ENCODE measurements around the gene ELOVL2.
A peak's percentile ranks its signal among the peaks of the same experiment; 100 is the strongest.
"Not testable (repeated sequence)": the region's sequence is repeated elsewhere in the genome, so short reads cannot be mapped to it uniquely, and the experiment has no call there.

Gene ELOVL2

DNA sequence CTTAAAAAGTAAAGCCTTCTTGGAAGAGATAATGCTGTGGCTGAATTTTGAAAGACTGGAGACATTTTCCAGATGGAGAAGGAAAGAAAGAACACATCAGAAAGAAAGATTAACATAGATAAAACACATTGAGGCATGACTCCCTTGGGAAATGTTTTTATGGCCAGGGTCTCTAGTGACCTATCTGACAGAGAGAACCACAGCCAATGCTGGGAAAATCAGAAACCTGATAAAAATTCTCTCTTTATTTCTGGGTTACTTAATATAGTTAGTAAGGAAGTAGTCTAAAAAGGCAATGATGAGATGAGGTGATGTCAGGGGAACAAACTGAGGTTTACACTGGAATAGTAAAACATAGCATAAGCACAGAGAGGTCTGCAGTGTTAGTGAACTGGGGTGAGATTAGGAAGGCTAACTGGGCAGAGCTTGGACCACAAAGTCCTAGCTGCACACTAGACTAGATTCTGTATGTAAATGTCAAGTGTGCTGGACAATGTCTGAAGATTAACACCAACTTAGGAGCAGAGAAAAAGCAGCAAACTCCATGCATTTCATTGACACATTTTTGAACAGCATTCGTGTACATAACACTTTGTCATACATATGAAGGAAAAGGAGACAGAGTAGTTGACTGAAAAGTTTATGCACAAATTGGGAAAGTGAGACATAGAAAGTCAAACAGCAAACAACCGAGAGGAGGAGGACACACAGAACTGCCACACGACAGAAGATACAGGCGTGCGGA lies 31.0 kb downstream of the ELOVL2 start:
- H3K4me3 ChIP-seq, result no peak overlapping the region
- no peak for TF ChIP-seq POLR2AphosphoS5 (IDR thresholded peaks at IDR 0.05; ENCODE audit: borderline replicate concordance, low read depth, low read length)
- TF ChIP-seq EZH2 (IDR thresholded peaks at IDR 0.05), result no peak
- no peak for TF ChIP-seq FOXP2 (optimal IDR thresholded peaks at IDR 0.05; ENCODE audit: control extremely low read depth, extremely low read length, insufficient read depth)
- DNase-seq (ENCODE audit: low read depth, low spot score), result no peak
- H3K27ac ChIP-seq, result no peak overlapping the region
- peaks cover 1% of the 10 kb centered on the region; the same call in 1 of the 2 replicates for H3K36me3 ChIP-seq (ENCODE audit: insufficient read depth, low read length)
- no peaks in the 10 kb centered on the region for H3K9me3 ChIP-seq (ENCODE audit: low read depth, low read length)
- no peak overlapping the region for H3K9ac ChIP-seq (ENCODE audit: insufficient read length)

GRCh38 chr6:11012295-11012754 lies 31.8 kb downstream of the ELOVL2 start:
- Histone ChIP-seq H3K9me3 (ENCODE audit: low read depth, low read length) (no peaks in the 10 kb centered on the region), H3K27ac (no peak overlapping the region), H3K36me3 (ENCODE audit: insufficient read depth, low read length) (peaks cover 2% of the 10 kb centered on the region; the same call in 1 of the 2 replicates), H3K4me3 (no peak overlapping the region), H3K9ac (ENCODE audit: insufficient read length) (no peak overlapping the region)
- no peak for DNase-seq (ENCODE audit: low read depth, low spot score)
- TF ChIP-seq FOXP2 (optimal IDR thresholded peaks at IDR 0.05; ENCODE audit: control extremely low read depth, extremely low read length, insufficient read depth), result no peak
- TF ChIP-seq EZH2 (IDR thresholded peaks at IDR 0.05), result no peak
- no peak for TF ChIP-seq POLR2AphosphoS5 (IDR thresholded peaks at IDR 0.05; ENCODE audit: borderline replicate concordance, low read depth, low read length)

DNA sequence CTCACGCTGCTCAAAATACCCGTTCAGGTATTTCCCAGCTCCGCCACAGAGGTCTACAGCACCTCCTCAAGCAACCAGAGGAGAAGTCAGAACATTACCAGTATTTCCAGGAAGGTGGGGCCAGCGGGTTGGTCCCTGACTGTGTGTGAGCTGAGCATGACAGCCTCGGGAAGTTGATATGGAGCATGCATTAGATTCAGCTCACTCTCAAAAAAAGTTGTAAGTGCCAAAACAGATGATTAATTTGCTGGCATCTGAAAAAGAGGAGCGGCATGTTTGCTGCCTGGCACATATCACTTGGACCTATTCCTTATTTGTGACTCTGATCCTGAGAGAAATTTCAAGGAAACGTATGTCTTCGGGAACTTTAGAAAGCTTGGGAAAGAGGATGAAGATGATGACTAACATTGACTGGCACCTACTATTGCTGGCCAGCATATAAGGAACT lies 32.3 kb downstream of the ELOVL2 start:
- no peak overlapping the region for H3K27ac ChIP-seq
- no peak for DNase-seq (ENCODE audit: low read depth, low spot score)

GRCh38 chr6:11009353-11009752 lies 34.8 kb downstream of the ELOVL2 start:
- Histone ChIP-seq H3K27ac (no peak overlapping the region), H3K36me3 (ENCODE audit: insufficient read depth, low read length) (peaks cover 2% of the 10 kb centered on the region; the same call in 1 of the 2 replicates), H3K9me3 (ENCODE audit: low read depth, low read length) (no peaks in the 10 kb centered on the region), H3K4me3 (no peak overlapping the region), H3K9ac (ENCODE audit: insufficient read length) (no peak overlapping the region)
- DNase-seq (ENCODE audit: low read depth, low spot score), result no peak
- TF ChIP-seq EZH2 (IDR thresholded peaks at IDR 0.05), result no peak

More for the DNA sequence above, 32.3 kb downstream of the ELOVL2 start:
- no peaks in the 10 kb centered on the region for H3K9me3 ChIP-seq (ENCODE audit: low read depth, low read length)
- H3K9ac ChIP-seq (ENCODE audit: insufficient read length), result no peak overlapping the region
- peaks cover 2% of the 10 kb centered on the region; the same call in 1 of the 2 replicates for H3K36me3 ChIP-seq (ENCODE audit: insufficient read depth, low read length)
- H3K4me3 ChIP-seq, result no peak overlapping the region
- TF ChIP-seq EZH2 (IDR thresholded peaks at IDR 0.05) (no peak), FOXP2 (optimal IDR thresholded peaks at IDR 0.05; ENCODE audit: control extremely low read depth, extremely low read length, insufficient read depth) (no peak), POLR2AphosphoS5 (IDR thresholded peaks at IDR 0.05; ENCODE audit: borderline replicate concordance, low read depth, low read length) (no peak)

DNA sequence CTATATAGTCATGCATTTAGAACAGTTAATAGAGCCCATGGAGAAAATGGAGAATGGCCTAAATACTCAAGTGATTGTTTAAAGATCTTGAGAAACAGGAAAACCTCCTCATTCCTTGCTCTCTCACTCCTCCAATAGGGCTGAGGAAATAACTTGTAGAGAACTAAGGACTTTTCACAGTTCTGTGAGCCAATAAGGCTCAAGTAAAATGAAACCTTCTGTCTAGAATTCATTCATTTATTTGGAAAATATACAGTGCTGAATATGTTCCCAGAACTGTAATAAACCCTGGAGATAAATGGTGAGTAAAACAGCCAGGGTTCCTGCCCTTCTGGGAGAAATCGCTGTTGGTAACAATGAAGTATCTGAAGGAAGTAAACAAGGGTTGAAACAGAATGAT lies 35.3 kb downstream of the ELOVL2 start:
- no peaks in the 10 kb centered on the region for H3K9me3 ChIP-seq (ENCODE audit: low read depth, low read length)
- H3K36me3 ChIP-seq (ENCODE audit: insufficient read depth, low read length), result peaks cover 2% of the 10 kb centered on the region; the same call in 1 of the 2 replicates
- TF ChIP-seq EZH2 (IDR thresholded peaks at IDR 0.05) (no peak), POLR2AphosphoS5 (IDR thresholded peaks at IDR 0.05; ENCODE audit: borderline replicate concordance, low read depth, low read length) (no peak), FOXP2 (optimal IDR thresholded peaks at IDR 0.05; ENCODE audit: control extremely low read depth, extremely low read length, insufficient read depth) (no peak)
- H3K27ac ChIP-seq, result peak overlapping the region; percentile 14
- H3K9ac ChIP-seq (ENCODE audit: insufficient read length), result no peak overlapping the region
- H3K4me3 ChIP-seq, result no peak overlapping the region
- no peak for DNase-seq (ENCODE audit: low read depth, low spot score)

DNA sequence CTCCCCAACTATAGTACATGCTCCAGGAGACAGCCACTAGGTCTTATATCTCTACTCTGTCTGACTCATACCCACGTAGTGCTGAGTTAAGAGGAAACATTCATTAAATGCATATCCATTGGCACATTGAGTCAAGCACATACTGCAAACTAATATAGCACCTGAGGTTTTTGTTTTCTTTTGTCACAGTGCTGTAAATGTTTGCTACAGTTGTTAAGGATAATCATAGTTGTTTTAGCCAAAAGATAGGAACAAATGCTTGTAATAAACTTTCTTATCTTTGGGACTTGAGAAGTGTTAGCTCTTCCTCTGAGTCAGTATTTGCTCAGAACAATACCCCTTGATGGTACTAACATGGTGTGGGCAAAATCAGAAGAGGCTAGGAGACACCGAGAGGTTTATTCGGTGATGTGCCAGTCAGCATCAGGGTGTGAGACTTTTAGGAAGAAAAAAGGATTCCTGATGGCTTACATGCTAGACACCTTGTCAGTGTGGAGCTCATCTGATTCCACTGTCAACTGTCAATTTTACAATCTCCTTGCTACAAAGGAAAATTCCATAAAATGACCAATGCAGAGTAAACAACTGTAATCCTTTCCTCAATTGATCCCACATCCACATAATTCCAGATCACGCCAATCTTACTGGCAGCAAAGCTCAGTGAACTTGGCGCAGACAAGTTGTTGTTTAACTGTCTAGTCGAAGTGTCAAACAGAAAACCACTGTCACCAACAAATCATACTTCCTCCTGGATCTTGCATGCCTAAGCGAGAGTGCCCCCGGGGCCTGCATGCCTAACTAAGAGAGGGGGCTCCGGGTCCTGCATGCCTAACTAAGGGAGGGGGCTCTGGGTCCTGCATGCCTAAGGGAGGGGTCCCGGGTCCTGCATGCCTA lies 36.1 kb downstream of the ELOVL2 start:
- TF ChIP-seq FOXP2 (optimal IDR thresholded peaks at IDR 0.05; ENCODE audit: control extremely low read depth, extremely low read length, insufficient read depth) (no peak), POLR2AphosphoS5 (IDR thresholded peaks at IDR 0.05; ENCODE audit: borderline replicate concordance, low read depth, low read length) (no peak), EZH2 (IDR thresholded peaks at IDR 0.05) (no peak)
- no peak for DNase-seq (ENCODE audit: low read depth, low spot score)
- no peak overlapping the region for H3K4me3 ChIP-seq
- no peak overlapping the region for H3K27ac ChIP-seq
- no peaks in the 10 kb centered on the region for H3K9me3 ChIP-seq (ENCODE audit: low read depth, low read length)
- H3K36me3 ChIP-seq (ENCODE audit: insufficient read depth, low read length), result peaks cover 2% of the 10 kb centered on the region; the same call in 1 of the 2 replicates
- no peak overlapping the region for H3K9ac ChIP-seq (ENCODE audit: insufficient read length)

DNA sequence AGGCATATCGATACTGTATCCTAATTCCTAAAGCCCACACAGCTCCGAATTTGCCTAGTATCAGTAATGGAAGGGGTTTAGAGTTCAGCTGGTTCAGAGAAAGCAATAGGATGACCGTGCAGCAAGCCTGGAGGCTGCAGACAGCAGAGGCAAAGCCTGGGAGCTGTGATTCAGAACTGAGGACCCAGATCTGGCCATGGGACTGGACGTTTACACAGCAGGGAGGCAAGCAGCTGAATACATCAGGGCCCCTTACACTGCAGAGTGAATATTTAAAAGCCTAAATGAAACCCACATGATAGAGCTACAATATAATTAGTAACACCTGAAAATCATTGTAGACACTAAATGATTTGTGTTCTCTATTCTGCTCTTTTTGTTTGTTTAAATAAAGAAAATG lies 38.0 kb downstream of the ELOVL2 start:
- TF ChIP-seq EZH2 (IDR thresholded peaks at IDR 0.05) (no peak), POLR2AphosphoS5 (IDR thresholded peaks at IDR 0.05; ENCODE audit: borderline replicate concordance, low read depth, low read length) (no peak), FOXP2 (optimal IDR thresholded peaks at IDR 0.05; ENCODE audit: control extremely low read depth, extremely low read length, insufficient read depth) (no peak)
- peaks cover 2% of the 10 kb centered on the region; the same call in 1 of the 2 replicates for H3K36me3 ChIP-seq (ENCODE audit: insufficient read depth, low read length)

DNA sequence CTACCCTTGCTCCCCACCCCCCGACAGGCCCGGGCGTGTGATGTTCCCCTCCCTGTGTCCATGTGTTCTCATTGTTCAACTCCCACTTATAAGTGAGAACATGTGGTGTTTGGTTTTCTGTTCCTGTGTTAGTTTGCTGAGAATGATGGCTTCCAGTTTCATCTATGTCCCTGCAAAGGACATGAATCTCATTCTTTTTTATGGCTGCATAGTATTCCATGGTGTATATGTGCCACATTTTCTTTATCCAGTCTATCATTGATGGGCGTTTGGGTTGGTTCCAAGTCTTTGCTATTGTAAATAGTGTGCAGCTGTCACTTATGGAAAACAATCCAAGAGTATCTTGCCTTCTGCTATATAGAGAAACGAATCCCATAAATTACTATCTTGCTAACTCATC lies 40.8 kb downstream of the ELOVL2 start:
- not testable (repeated sequence) for H3K36me3 ChIP-seq (ENCODE audit: insufficient read depth, low read length); H3K4me3 ChIP-seq; H3K9ac ChIP-seq (ENCODE audit: insufficient read length); H3K9me3 ChIP-seq (ENCODE audit: low read depth, low read length); DNase-seq (ENCODE audit: low read depth, low spot score); H3K27ac ChIP-seq

More for the DNA sequence above, 38.0 kb downstream of the ELOVL2 start:
- Histone ChIP-seq H3K9ac (ENCODE audit: insufficient read length) (no peak overlapping the region), H3K4me3 (no peak overlapping the region), H3K9me3 (ENCODE audit: low read depth, low read length) (no peaks in the 10 kb centered on the region), H3K27ac (no peak overlapping the region)
- DNase-seq (ENCODE audit: low read depth, low spot score), result no peak

Measured in SK-N-MC (cell line).